Right kidney (tissue), 9 donors: ENCODE results near the gene ENAH.
"Not testable (repeated sequence)": the region's sequence is repeated elsewhere in the genome, so short reads cannot be mapped to it uniquely, and the experiment has no call there.

Experiments used
- DNase-seq: peaks from one replicate; pipeline ENCODE4 v3.0.0-alpha.2; 2016
- long read RNA-seq, 8 donors: transcript quantifications; one replicate each; lab custom pipeline, GENCODE V29; 2026

The ENAH gene
- long read RNA-seq, donor 1, partial matches to known transcripts, result 0 of 4 reads
- long read RNA-seq, donor 1, other reads (novel, unspliced or antisense), result 0 of 4 reads
- long read RNA-seq, donor 2, full-length matches to known transcripts, result 5 of 5 reads
- long read RNA-seq, donor 2, partial matches to known transcripts, result 0 of 5 reads
- long read RNA-seq, donor 2, other reads (novel, unspliced or antisense), result 0 of 5 reads
- long read RNA-seq, donor 3, full-length matches to known transcripts, result 2 of 2 reads
- long read RNA-seq, donor 3, partial matches to known transcripts, result 0 of 2 reads
- long read RNA-seq, donor 3, other reads (novel, unspliced or antisense), result 0 of 2 reads
- long read RNA-seq, donor 4, partial matches to known transcripts, result 5 of 9 reads
- long read RNA-seq, donor 4, other reads (novel, unspliced or antisense), result 0 of 9 reads
- long read RNA-seq, donor 5, full-length matches to known transcripts, result 6 of 11 reads
- long read RNA-seq, donor 5, partial matches to known transcripts, result 5 of 11 reads
- long read RNA-seq, donor 5, other reads (novel, unspliced or antisense), result 0 of 11 reads
- long read RNA-seq, donor 6, full-length matches to known transcripts, result 2 of 8 reads
- long read RNA-seq, donor 6, partial matches to known transcripts, result 6 of 8 reads
- long read RNA-seq, donor 6, other reads (novel, unspliced or antisense), result 0 of 8 reads
- long read RNA-seq, donor 7, full-length matches to known transcripts, result 12 of 26 reads
- long read RNA-seq, donor 7, partial matches to known transcripts, result 14 of 26 reads
- long read RNA-seq, donor 7, other reads (novel, unspliced or antisense), result 0 of 26 reads
- long read RNA-seq, donor 8, full-length matches to known transcripts, result 3 of 3 reads
- long read RNA-seq, donor 8, partial matches to known transcripts, result 0 of 3 reads
- long read RNA-seq, donor 8, other reads (novel, unspliced or antisense), result 0 of 3 reads

DNA sequence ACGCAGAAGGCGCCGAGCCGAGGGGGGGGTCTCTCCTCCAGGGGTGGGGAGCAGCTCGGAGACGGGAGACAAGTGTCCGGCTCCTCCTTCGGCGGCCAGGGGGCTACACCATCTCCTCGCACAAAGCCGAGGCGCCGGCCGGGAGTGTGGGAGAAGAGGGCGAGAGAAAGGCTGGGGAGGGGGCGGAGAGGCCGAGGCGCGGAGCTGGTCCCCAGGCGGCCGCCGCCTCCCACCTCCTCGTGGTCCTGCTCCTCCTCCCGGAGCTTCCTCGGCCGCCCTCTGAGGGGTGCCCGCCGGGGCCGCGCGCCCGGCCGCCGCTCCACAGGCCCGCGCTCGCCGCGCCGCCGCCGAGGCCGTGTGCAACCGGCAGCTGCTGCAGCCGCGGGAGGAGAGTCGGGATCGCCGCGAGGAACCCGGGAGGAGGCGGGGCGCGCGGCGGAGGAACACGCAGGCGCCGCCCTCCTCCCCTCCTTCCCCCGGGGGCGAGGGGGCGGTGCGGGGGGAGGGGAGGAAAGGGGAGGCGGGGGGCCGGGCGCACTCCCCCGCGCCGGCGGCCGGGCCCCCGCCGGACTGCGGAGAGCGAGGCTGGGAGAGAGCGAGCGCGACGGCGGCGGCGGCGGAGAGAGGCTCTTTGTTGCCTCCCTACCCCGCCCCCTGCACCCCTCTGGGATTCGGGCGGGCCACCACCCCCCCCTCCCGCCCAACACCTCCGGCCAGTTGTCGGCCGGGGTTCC lies at the start of gene ENAH:
ENAH (minus strand) TSS at position 395 of the 734 bp plus-strand sequence. CDS start 433 bp downstream, outside the sequence.
- DNase-seq, result peak; percentile 86

DNA sequence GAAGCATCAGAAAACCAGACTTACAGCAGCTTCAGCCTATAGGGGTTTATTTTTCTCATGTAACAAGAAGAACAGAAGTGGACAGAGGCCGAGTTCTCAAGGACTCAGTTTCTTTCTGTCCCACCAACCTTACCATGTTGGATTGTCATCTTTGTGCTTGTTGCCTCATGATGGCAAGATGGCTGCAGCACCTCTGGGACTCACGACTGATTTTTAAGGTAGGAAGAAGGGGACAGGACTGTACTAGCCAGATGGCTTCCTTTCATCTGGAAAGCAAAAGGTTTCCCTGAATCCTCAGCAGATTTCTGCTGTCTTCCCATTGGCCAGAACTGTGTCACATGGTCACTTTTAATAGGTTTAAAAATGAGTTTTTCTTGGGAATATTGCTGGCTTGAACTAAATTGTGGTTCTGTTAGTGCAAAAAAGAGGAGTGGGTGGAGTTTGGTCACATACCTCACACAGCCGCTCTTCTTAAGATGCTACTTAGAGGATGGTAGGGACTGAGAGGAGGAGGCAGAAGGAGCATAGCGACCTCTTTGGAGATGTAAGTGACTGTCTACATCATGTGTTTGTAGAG lies 48.1 kb upstream of the ENAH start:
- no peak for DNase-seq

- no peak for DNase-seq
Measured at GRCh38 chr1:225700164-225700821, 47.4 kb upstream of the ENAH start.

DNA sequence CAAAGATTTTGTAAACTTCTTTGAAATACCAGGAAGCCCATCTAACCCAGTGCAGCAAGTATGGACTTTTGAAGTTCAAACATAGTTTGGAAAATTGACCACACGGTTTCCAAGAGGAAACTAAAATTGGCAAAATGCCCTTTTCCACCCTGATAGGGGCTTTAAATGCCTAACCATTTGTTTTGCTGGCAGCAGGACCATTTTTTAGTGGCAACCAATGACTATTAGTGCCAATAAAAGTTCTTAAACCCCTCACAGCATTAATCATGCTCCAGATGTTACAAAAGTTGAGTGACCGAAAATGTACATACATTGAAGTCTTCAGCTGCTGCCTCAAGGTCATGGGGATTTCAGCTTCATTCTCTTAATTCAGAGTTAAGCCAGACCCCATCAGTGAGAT lies 46.4 kb upstream of the ENAH start:
- no peak for DNase-seq

DNA sequence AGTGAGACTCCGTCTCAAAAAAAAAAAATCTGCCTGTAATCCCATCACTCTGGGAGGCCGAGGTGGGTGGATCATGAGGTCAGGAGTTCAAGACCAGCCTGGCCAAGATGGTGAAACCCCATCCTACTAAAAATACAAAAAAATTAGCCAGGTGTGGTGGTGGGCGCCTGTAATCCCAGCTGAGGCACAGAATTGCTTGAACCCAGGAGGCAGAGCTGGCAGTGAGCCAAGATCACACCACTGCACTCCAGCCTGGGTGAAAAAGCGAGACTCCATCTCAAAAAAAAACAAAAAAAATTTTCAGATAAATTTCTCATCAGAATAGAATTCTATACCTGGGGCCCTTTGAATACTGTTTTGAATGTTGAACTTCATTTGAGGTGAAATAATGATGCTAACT lies 45.3 kb upstream of the ENAH start:
- not testable (repeated sequence) for DNase-seq

DNA sequence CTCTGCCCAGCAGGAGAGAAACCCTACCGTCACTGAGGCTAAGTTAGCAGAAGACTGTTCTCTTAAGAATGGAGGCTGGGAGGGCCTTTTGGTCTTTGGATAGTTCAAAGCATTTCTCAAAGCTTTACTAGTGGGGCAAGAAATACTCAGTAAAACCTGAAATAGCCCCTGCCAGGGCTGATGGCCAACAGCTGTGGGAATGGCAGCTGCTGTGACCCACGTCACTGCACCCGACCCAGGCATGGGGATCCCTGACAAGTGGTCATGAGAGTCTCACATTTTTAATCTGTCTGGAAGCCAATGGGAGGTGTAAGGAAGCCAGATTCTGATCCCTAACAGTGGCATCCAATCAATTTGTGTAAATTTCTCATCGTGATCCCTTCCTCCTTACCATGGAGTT lies 44.5 kb upstream of the ENAH start:
- DNase-seq, result no peak

- peak; percentile 58 for DNase-seq
Measured at GRCh38 chr1:225695578-225696337, 42.8 kb upstream of the ENAH start.

DNA sequence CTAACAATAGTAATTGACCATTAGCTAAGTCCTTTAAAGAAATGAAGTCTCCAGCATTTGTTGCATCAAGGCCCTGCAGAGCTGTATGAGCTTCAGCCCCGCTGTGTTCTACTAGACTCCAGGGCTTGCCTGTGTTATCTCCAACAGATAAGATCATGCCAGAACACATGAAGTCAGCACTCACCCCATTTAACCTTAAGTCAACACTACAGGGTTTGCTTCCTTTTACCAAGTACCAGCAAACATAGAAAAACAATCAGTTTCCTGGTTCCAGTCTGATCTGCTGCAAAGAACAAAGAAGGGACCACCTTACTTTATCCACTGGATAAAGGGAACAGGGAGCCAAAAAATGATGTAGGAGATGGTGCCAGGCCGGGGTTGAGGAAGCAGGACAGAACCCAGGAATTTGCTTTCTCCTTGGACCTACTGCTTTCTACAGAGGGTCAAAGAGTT lies 41.3 kb upstream of the ENAH start:
- DNase-seq, result no peak

DNA sequence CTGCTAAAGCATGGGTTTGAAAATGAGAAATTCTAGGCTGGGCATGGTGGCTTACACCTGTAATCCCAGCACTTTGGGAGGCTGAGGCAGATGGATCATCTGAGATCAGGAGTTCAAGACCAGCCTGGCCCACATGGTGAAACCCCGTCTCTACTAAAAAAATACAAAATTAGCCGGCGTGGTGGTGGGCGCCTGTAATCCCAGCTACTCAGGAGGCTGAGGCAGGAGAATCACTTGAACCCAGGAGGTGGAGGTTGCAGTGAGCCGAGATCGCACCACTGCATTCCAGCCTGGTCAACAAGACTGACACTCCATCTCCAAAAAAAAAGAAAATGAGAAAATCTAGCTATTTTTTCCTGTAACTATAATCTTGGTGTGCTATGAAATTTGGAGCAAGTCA lies 40.8 kb upstream of the ENAH start:
- DNase-seq, result not testable (repeated sequence)

- no peak for DNase-seq
Measured at GRCh38 chr1:225693085-225693696, 40.3 kb upstream of the ENAH start.

GRCh38 chr1:225692517-225692879 lies 39.6 kb upstream of the ENAH start:
- no peak for DNase-seq

DNA sequence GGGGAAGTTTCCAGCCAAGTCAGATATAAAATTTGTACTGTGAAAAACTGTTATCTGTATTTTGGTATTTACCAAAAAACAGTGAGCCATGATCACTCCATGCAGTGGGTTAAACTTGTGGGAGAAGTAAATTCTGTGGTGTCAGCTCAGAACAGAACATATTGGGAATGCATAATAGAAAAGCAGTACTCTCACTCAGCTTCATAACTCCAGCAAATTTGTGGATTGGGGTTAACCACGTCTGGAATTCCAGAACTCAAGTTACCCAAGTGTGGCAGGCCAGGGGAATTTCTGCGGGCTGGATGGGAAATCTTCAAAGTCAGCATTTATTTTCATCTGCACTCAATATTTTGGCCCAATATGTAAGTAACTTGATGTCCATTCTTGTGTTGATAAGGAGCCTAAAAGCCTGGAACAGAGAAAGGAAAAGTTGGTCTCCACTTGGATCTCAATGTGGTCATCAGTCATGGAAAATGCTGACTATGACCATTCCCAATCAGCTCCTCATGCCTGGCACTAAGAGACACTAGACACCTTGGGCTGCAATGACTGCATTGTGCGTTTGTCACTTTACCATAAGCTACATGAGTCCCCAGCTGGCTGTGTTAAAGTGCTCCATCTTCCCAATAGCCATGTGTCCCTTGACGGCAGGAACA lies 39.1 kb upstream of the ENAH start:
- no peak for DNase-seq

GRCh38 chr1:225691377-225691776 lies 38.5 kb upstream of the ENAH start:
- no peak for DNase-seq

DNA sequence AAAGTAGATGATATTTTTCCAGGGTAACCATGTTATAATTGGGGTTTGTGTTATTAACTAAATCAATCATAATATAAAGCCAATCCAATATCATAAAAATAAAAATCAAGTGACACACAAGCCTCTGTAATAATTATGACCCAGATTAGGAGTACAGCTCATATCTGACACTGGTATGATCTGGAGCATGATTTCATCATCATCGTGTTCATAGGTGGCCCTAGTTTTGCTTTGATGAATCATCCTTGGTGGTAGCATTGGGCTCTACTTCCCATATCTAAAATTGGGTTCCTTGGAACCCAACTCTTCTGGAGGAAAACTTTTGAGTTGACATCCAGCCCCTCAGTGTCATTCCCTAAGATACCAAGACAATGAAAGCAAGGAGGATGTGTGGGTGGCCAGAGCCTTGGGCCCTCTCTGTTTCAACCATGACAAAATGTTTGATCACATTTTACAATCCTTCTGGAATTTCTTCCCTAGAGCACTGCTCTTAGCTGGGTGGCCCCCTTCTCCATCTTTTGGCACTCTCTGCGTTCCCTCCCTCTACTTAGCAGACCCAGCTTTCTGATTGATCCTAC lies 37.0 kb upstream of the ENAH start:
- no peak for DNase-seq

DNA sequence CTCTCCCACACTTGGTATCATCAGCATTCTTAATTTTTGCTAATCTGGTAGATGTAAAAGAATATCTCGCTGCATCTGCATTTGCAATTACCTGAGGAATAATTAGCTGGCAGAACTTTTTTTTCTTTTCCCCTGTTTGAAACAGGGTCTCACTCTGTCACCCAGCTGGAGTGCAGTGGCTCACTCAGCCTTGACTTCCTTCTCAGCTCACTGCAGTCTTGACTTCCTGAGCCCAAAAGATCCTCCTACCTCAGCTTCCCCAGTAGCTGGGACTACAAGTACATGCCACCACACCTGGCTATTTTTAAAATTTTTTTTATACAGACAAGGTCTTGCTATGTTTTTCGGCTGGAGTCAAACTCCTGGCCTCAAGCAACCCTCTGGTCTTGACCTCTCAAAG lies 35.4 kb upstream of the ENAH start:
- DNase-seq, result no peak

GRCh38 chr1:225685476-225686176 lies 32.7 kb upstream of the ENAH start:
- no peak for DNase-seq

DNA sequence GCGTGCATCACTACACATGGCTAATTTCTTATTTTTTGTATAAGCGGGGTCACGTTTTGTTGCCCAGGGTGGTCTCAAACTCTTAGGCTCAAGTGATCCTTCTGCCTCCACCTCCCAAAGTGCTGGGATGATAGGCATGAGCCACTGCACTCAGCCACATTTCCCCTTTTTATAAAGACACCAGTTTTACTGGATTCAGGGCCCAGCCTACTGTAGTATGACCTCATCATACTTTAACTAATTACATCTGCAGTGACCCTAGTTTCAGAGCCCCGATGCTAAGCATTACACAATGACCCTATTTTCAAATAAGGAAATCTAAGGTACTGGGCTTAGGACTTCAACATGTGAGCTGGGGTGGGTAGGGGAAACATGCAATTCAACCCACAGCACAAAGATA lies 31.8 kb upstream of the ENAH start:
- DNase-seq, result no peak

DNA sequence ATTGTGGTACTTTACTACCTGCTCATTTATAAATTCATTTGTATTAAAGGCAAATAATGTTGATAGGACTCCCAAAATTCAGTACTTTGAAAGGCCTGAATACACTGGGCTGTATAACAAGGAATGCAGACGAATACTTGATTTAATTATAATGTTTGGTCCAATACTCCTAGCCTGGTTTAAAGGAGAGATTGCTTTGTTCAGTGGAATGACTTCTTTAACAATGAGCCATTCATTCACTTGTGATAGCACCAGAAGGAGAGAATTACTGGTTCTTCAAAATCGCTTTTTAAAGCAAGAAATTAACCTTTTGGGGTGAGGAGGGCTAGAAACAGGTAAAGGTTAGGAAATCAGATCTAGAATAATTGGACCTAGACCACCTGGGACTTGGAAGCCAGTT lies 28.3 kb upstream of the ENAH start:
- no peak for DNase-seq

DNA sequence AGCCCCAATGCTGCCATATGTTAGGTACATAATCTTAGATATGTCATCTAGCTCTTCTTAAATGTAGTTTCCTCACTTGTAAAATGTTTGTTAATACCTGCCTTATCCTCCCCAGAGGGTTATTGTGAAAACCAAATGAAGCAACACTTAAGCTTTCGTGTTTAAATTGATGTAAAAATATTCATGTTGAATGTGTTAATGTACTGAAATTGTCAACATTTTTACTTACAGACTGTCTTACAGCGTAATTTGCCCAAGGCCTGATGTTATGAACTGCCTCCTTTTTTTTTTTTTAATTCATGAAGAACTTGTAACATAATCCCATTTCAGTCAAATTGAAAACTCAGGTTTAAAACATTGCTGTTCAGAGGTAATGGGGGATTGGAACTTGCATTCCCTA lies 25.6 kb upstream of the ENAH start:
- no peak for DNase-seq
